ENCODE results near the gene APH1B. TPM values are rescaled to one million over a fixed set of nuclear protein-coding genes. Genes with fewer than 3 reads are reported as not detected.

Gene APH1B
- total and polyA plus RNA-seq, 9 of the 15 experiments (the other 6 are each of a cell fraction or from before 2014, with no cell fraction given): 5.1 to 9.7 (median 7.0) TPM

- TF ChIP-seq ZNF79 (CRISPR knock-in tag; IDR thresholded peaks at IDR 0.05; ENCODE audit: low read depth): no peak
- no peak for TF ChIP-seq TAF15 (IDR thresholded peaks at IDR 0.05; ENCODE audit: low read depth, low read length)
- no peak for TF ChIP-seq TAF1 (IDR thresholded peaks at IDR 0.05; ENCODE audit: control insufficient read depth, extremely low read depth, insufficient read depth, low read length, severe bottlenecking)
- no peak for TF ChIP-seq ZNF224 (CRISPR knock-in tag; IDR thresholded peaks at IDR 0.05)
- no peak for TF ChIP-seq ARHGAP35 (IDR thresholded peaks at IDR 0.05; ENCODE audit: partially characterized antibody)
- no peak for TF ChIP-seq FOXP4 (CRISPR knock-in tag; IDR thresholded peaks at IDR 0.05; ENCODE audit: borderline replicate concordance)
- TF ChIP-seq ZC3H11A (IDR thresholded peaks at IDR 0.05; ENCODE audit: low read depth, low read length): no peak
- no peak for TF ChIP-seq SIX5 (IDR thresholded peaks at IDR 0.05; ENCODE audit: borderline replicate concordance in 1 of 2, insufficient read depth in 1 of 2, low read depth in 1 of 2, low read length in 2 of 2)
Observed at GRCh38 chr15:63349156-63349555, 71.8 kb downstream of the APH1B start (continued).

- H3K27ac ChIP-seq (ENCODE audit: extremely low read depth, low read depth, low read length): no peak overlapping the region
- CTCF ChIA-PET (ENCODE audit: low intra/inter-chr PET ratio): no interaction called here
- in situ Hi-C loops (cut with MboI) (no loop called here), intact Hi-C loops (cut with micrococcal nuclease) (no loop called here)
- ATAC-seq (no peak), FAIRE-seq (no peak), DNase-seq (ENCODE audit: extremely low read depth in 1 of 4, low spot score in 3 of 4) (no peak)
- no peaks in the 10 kb centered on the region for H3K36me3 ChIP-seq (ENCODE audit: control insufficient read depth, insufficient read depth, low read length)
- H3K79me2 ChIP-seq (ENCODE audit: control insufficient read depth, insufficient read depth, low read length): no peaks in the 10 kb centered on the region
- H2AFZ ChIP-seq (ENCODE audit: low read depth, low read length): no peak overlapping the region
- H3K27me3 ChIP-seq (ENCODE audit: control insufficient read depth in 2 of 2, insufficient read depth in 2 of 2, low read length in 2 of 2): no peaks in the 10 kb centered on the region
- H3K9me3 ChIP-seq (replicated peaks; ENCODE audit: control insufficient read depth, insufficient read depth, low read depth, low read length): no peaks in the 10 kb centered on the region
- H3K4me2 ChIP-seq (ENCODE audit: insufficient read depth, low read length): no peak overlapping the region
- no peak overlapping the region for H3K9ac ChIP-seq (ENCODE audit: insufficient read depth in 1 of 2, low read depth in 2 of 2, low read length in 2 of 2)
- WGBS (ENCODE audit: insufficient coverage, low coverage, missing lambda C conversion rate): 59% methylated on average over 5 of the region's 5 CpGs
- no TSS peak for BruUV-seq (replicated peaks)
- H3K9me1 ChIP-seq (ENCODE audit: control insufficient read depth, insufficient read depth, low read length): no peaks in the 10 kb centered on the region
- no peaks in the 10 kb centered on the region for H4K20me1 ChIP-seq (replicated peaks; ENCODE audit: control insufficient read depth, insufficient read depth, low read length)
- POLR2A ChIA-PET: interaction anchor here (1.0 kb wide), 1 partner anchor 11 kb away, joined by 3 read pairs; no protein-coding TSS in a partner anchor
- H3K4me3 ChIP-seq: no peak overlapping the region
- H3K4me1 ChIP-seq (replicated peaks in 1 of 2; ENCODE audit: control insufficient read depth in 2 of 2, insufficient read depth in 2 of 2, low read length in 2 of 2): peaks cover 9 to 10% of the 10 kb centered on the region in 2 experiments
- no peak for TF ChIP-seq JUN (IDR thresholded peaks at IDR 0.05; ENCODE audit: borderline replicate concordance, low read depth, low read length)
- TF ChIP-seq JUN (CRISPR knock-in tag; IDR thresholded peaks at IDR 0.05; ENCODE audit: borderline replicate concordance): no peak
- TF ChIP-seq SETDB1 (IDR thresholded peaks at IDR 0.05; ENCODE audit: low read length): no peak
- no peak for TF ChIP-seq ZNF263 (CRISPR knock-in tag; IDR thresholded peaks at IDR 0.05; ENCODE audit: borderline replicate concordance)
- no peak for TF ChIP-seq MAFF (IDR thresholded peaks at IDR 0.05; ENCODE audit: low read length)
- TF ChIP-seq KLF6 (CRISPR knock-in tag; IDR thresholded peaks at IDR 0.05; ENCODE audit: borderline replicate concordance): no peak
- no peak for TF ChIP-seq PYGO2 (tag; IDR thresholded peaks at IDR 0.05)
- no peak for TF ChIP-seq NFYB (IDR thresholded peaks at IDR 0.05; ENCODE audit: extremely low read depth, insufficient read length)
- no peak for TF ChIP-seq HNRNPK (IDR thresholded peaks at IDR 0.05; ENCODE audit: low read depth, low read length, poor library complexity, severe bottlenecking)
- no peak for TF ChIP-seq RNF219 (CRISPR knock-in tag; IDR thresholded peaks at IDR 0.05)
- no peak for TF ChIP-seq CBX2 (IDR thresholded peaks at IDR 0.05; ENCODE audit: insufficient read depth, low read length, poor library complexity, severe bottlenecking)
Observed at GRCh38 chr15:63349621-63350020, 72.2 kb downstream of the APH1B start.
